Common myeloid progenitor, CD34-positive (primary cell): Measurements from ENCODE around the gene PCDH9.

Experiments used
- CTCF ChIA-PET: fragments of 350-600 bp; sonication (Branson Sonifier 250); formaldehyde crosslinking; loops from one replicate; lab custom pipeline; 2021; ENCODE audit warnings: antibody characterized with exemption; lab: Charles Lee
- POLR2A ChIA-PET: fragments of 350-600 bp; sonication (Branson Sonifier 250); formaldehyde crosslinking; loops from one replicate; lab custom pipeline; 2021; ENCODE audit warnings: antibody characterized with exemption; lab: Charles Lee
- DNase-seq, 3 donors: peaks; one replicate each; pipeline versions ENCODE4 v3.0.0 to v3.0.0-alpha.2; 2013
- H3K27ac ChIP-seq, 2 experiments: 1 replicate in 1 of 2; 2 replicates in 1 of 2; pipeline ENCODE4 v1.7.0; 2013; ENCODE audit warnings: inconsistent platforms in 2 of 2, low read length in 2 of 2, mild to moderate bottlenecking in 2 of 2, low read depth in 1 of 2, moderate library complexity in 1 of 2; ENCODE audit not compliant: severe bottlenecking in 2 of 2, insufficient read depth in 1 of 2, poor library complexity in 1 of 2
- H3K27me3 ChIP-seq, 5 experiments: replicated peaks in 2 of 5; 1 replicate in 3 of 5; 2 replicates in 2 of 5; pipeline versions ENCODE4 v1.6.1 to v1.7.0; 2013; ENCODE audit warnings: low read length in 4 of 5, mild to moderate bottlenecking in 2 of 5, moderate library complexity in 2 of 5, inconsistent platforms in 1 of 5; ENCODE audit not compliant: insufficient read depth in 5 of 5, control insufficient read depth in 4 of 5
- H3K36me3 ChIP-seq, 4 experiments: 1 replicate in 2 of 4; 2 replicates in 2 of 4; pipeline versions ENCODE4 v1.6.1 to v1.7.0; 2013; ENCODE audit warnings: low read length in 3 of 4, control low read depth in 1 of 4, mild to moderate bottlenecking in 1 of 4; ENCODE audit not compliant: control insufficient read depth in 4 of 4, insufficient read depth in 4 of 4
- H3K4me1 ChIP-seq, 4 experiments: 1 replicate in 3 of 4; 2 replicates in 1 of 4; pipeline versions ENCODE4 v1.6.1 to v1.7.1; 2013; ENCODE audit warnings: low read length in 3 of 4, mild to moderate bottlenecking in 3 of 4, control low read depth in 1 of 4, inconsistent platforms in 1 of 4, moderate library complexity in 1 of 4; ENCODE audit not compliant: control insufficient read depth in 4 of 4, insufficient read depth in 4 of 4; ENCODE audit errors: control extremely low read depth in 1 of 4
- H3K4me3 ChIP-seq, 7 experiments: 1 replicate in 4 of 7; 2 replicates in 3 of 7; pipeline versions ENCODE4 v1.5.1 to v1.7.0; 2013; ENCODE audit warnings: mild to moderate bottlenecking in 7 of 7, low read length in 6 of 7, moderate library complexity in 6 of 7, inconsistent platforms in 2 of 7, low read depth in 2 of 7, control low read depth in 1 of 7; ENCODE audit not compliant: insufficient read depth in 4 of 7, control insufficient read depth in 1 of 7; ENCODE audit errors: extremely low read depth in 1 of 7
- H3K9me3 ChIP-seq, 5 experiments: 1 replicate in 4 of 5; 2 replicates in 1 of 5; pipeline versions ENCODE4 v1.6.1 to v1.7.1; 2013; ENCODE audit warnings: low read length in 4 of 5, mild to moderate bottlenecking in 2 of 5, inconsistent platforms in 1 of 5, low read depth in 1 of 5, moderate library complexity in 1 of 5; ENCODE audit not compliant: control insufficient read depth in 4 of 5, insufficient read depth in 2 of 5; ENCODE audit errors: control extremely low read depth in 1 of 5
- WGBS: methylation state at CpG from one replicate; pipeline ENCODE4 v1.1.5; 2013; ENCODE audit not compliant: insufficient coverage; 5-methylcytosine and 5-hydroxymethylcytosine counted together

The PCDH9 gene

GRCh38 chr13:66506051-66506777 lies 723.9 kb downstream of the PCDH9 start:
- no peak overlapping the region for H3K27ac ChIP-seq
- no CpG with 5 or more reads among the region's 7 CpGs for WGBS
- H3K4me3 ChIP-seq, result no peak overlapping the region
- ChIA-PET CTCF (no interaction called here), POLR2A (no interaction called here)
- peaks cover 0 to 4% (median 0%) of the 10 kb centered on the region in 5 experiments for H3K9me3 ChIP-seq
- no peaks in the 10 kb centered on the region for H3K36me3 ChIP-seq
- no peaks in the 10 kb centered on the region for H3K4me1 ChIP-seq
- DNase-seq, result no peak
- H3K27me3 ChIP-seq, result no peaks in the 10 kb centered on the region

DNA sequence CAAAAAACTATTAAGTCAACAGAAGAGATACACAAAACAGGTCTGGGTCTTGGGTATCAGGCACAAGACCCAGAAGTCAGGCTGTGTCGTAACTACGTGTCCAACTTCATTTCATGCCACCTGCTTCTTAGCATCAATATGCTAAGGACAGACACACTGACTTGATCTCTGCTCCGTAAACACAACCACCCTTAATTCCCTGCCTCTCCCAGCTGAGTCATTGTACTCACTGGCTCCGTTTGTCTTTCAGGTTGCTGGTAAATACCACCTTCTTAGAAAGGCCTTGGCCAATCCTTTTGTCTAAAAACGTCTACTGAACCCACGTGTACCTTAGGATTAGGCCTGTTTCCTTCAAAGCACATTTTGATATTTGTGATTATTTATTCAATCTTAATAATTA lies 726.2 kb downstream of the PCDH9 start:
- no peak for DNase-seq
- 100% methylated on average over 3 of the region's 6 CpGs for WGBS
- ChIA-PET POLR2A (no interaction called here), CTCF (no interaction called here)
- Histone ChIP-seq H3K27ac (no peak overlapping the region), H3K36me3 (no peaks in the 10 kb centered on the region), H3K4me3 (no peak overlapping the region), H3K27me3 (no peaks in the 10 kb centered on the region), H3K4me1 (no peaks in the 10 kb centered on the region), H3K9me3 (peaks cover 0 to 4% (median 0%) of the 10 kb centered on the region in 5 experiments)

DNA sequence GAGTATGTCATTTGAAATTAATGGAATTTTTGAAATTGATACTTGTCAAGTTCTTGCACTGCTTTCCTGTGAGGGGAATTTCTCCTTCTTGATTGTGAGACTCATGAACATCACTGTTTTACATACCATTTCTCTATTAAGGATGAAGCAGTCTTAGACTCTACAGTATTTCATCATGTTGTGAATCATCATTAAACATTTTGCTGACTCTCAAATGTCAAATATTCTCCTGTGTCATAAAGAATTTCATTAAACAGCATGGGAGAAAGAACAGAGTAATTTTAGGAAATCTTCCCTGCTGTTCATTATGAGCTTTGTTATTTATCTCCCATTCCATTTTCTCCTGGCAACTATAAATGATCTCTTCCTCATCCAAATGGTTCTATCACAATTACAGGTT lies 729.0 kb downstream of the PCDH9 start:
- POLR2A ChIA-PET, result no interaction called here
- Histone ChIP-seq H3K27me3 (no peaks in the 10 kb centered on the region), H3K36me3 (no peaks in the 10 kb centered on the region), H3K9me3 (peaks cover 0 to 4% (median 0%) of the 10 kb centered on the region in 5 experiments), H3K4me1 (no peaks in the 10 kb centered on the region), H3K4me3 (no peak overlapping the region), H3K27ac (no peak overlapping the region)
- CTCF ChIA-PET, result no interaction called here
- no peak for DNase-seq

GRCh38 chr13:66492479-66492878 lies 737.7 kb downstream of the PCDH9 start:
- Histone ChIP-seq H3K4me3 (no peak overlapping the region), H3K9me3 (no peaks in the 10 kb centered on the region), H3K36me3 (no peaks in the 10 kb centered on the region), H3K27ac (no peak overlapping the region), H3K4me1 (no peaks in the 10 kb centered on the region), H3K27me3 (no peaks in the 10 kb centered on the region)
- DNase-seq, result peak in 2 of 3 donors; percentile 23 to 42
- POLR2A ChIA-PET, result interaction anchor here (0.8 kb wide), 1 partner anchor 556 kb away, joined by 3 read pairs; no protein-coding TSS in a partner anchor
- no CpG with 5 or more reads among the region's 1 CpG for WGBS
- CTCF ChIA-PET, result interaction anchor here (0.7 kb wide), 1 partner anchor 1534 kb away, joined by 3 read pairs; no protein-coding TSS in a partner anchor

- WGBS, result 100% methylated on average over 3 of the region's 6 CpGs
These were observed 738.9 kb downstream of the PCDH9 start for GRCh38 chr13:66491251-66491650.

GRCh38 chr13:66489586-66489985 lies 740.5 kb downstream of the PCDH9 start:
- no peaks in the 10 kb centered on the region for H3K36me3 ChIP-seq
- H3K4me3 ChIP-seq, result no peak overlapping the region
- no peaks in the 10 kb centered on the region for H3K4me1 ChIP-seq
- no peak overlapping the region for H3K27ac ChIP-seq
- POLR2A ChIA-PET, result no interaction called here
- no peaks in the 10 kb centered on the region for H3K9me3 ChIP-seq
- CTCF ChIA-PET, result no interaction called here
- no peak for DNase-seq
- WGBS, result 100% methylated on average over 1 of the region's 2 CpGs
- no peaks in the 10 kb centered on the region for H3K27me3 ChIP-seq

More at GRCh38 chr13:66491251-66491650, 738.9 kb downstream of the PCDH9 start:
- no peak for DNase-seq
- Histone ChIP-seq H3K9me3 (no peaks in the 10 kb centered on the region), H3K36me3 (no peaks in the 10 kb centered on the region), H3K4me3 (no peak overlapping the region), H3K27ac (no peak overlapping the region), H3K27me3 (no peaks in the 10 kb centered on the region), H3K4me1 (no peaks in the 10 kb centered on the region)
- POLR2A ChIA-PET, result no interaction called here
- CTCF ChIA-PET, result no interaction called here

GRCh38 chr13:66489172-66489571 lies 741.0 kb downstream of the PCDH9 start:
- CTCF ChIA-PET, result no interaction called here

More at GRCh38 chr13:66489172-66489571, 741.0 kb downstream of the PCDH9 start:
- Histone ChIP-seq H3K27me3 (no peaks in the 10 kb centered on the region), H3K27ac (no peak overlapping the region), H3K4me1 (no peaks in the 10 kb centered on the region), H3K9me3 (no peaks in the 10 kb centered on the region), H3K4me3 (no peak overlapping the region), H3K36me3 (no peaks in the 10 kb centered on the region)
- POLR2A ChIA-PET, result no interaction called here
- no CpG with 5 or more reads among the region's 1 CpG for WGBS
- no peak for DNase-seq
